A549 (cell line): Measurements from ENCODE around the gene PTPN4.

Experiments used
- NR3C1 ChIP-seq: fragments of >200 bp; sonication (Bioruptor Twin); formaldehyde crosslinking; IDR thresholded peaks from 3 replicates; pipeline ENCODE4 v1.6.1; 2017
- POLR2A ChIP-seq: IDR thresholded peaks from 2 replicates; pipeline ENCODE4 v1.6.1; 2012; ENCODE audit warnings: mild to moderate bottlenecking, low read length
- RNF2 ChIP-seq: fragments of 200-600 bp; sonication (generic); IDR thresholded peaks from 2 replicates; pipeline ENCODE4 v1.6.1; 2016; ENCODE audit warnings: low read depth, mild to moderate bottlenecking, antibody characterized with exemption, moderate library complexity, borderline replicate concordance

GRCh38 chr2:119901013-119901412 is 141.3 kb downstream of the PTPN4 start:
- TF ChIP-seq POLR2A = no peak
- no peak for TF ChIP-seq RNF2
- TF ChIP-seq NR3C1 = no peak
